GM18867 (cell line): ENCODE data around the gene PHACTR3.

Experiments
- ATAC-seq: cut with Tn5 transposase; IDR thresholded peaks from one replicate; pipeline ENCODE4 v1.9.1; 2021; ENCODE audit warnings: mild to moderate bottlenecking, moderate library complexity; ENCODE audit not compliant: unreplicated experiment

Gene PHACTR3

DNA sequence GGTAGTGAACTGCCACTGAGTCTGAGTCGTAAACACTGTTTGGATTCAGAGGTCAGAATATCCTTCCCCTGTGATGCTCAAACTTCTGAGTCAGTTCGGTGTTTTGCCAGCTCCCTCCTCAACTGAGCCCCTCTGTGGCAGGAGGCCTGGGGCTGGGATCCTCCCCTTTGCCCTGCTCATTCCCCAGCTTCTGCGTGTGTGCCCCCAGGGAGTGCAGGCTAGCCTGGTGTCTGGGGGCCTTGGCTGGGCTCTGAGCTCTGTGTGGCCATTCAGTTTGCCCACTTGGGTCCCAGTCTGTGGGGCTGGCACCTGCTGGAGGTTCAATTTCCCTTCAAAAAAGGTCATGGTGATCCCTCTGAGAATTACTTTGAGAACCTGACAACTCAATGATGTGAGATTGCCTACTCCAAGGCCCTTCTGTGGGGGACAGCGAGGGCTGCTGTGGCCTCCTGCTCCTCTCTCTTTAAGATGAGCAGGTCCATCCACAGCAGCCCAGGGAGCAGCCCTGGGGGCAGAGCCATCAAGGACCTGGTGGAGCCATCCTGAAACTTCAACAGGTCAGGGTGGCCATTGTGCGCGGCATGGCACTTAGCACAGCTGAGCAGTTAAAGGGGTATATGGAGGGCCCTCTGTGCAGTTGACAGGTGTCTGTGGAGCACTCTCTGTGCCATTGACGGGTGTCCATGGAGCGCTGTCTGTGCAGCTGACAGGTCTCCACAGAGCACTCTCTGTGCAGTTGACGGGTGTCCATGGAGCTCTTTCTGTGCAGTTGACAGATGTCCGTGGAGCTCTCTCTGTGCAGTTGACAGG is 181.9 kb downstream of the PHACTR3 start:
- ATAC-seq: no peak

DNA sequence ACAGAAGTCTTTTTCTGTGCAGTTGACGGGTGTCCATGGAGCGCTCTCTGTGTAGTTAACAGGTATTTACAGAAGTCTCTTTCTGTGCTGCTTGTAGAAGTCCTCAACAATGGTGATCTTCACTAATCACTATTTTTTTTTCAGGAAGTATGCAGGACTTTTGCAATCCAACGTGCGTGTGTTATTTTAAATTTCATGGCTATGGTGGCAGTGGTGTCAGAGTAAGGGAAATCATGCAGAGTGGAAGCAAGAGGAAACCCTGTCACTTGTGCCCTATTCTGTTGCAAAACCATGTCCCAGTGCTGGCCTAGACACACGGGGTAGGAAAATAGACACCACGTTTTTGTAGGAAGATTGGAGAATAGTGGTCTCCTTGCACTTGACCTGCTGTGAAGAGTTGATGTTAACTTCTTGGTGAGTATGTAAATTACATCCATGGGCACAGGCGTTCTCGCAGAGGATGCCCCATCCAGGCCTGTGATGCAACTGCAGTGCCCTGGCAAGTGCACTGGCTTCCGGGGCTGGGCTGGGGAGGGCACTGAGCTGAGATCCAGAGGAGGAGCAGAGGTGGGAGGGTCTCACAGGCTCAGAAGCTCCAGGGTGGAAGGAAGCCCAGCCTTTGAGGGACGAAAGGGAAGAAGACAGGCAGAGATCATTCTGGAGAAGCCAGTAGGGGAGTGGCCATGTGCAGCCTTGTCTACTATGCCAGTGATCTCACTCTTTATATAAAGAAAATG is 182.6 kb downstream of the PHACTR3 start:
- ATAC-seq: no peak

DNA sequence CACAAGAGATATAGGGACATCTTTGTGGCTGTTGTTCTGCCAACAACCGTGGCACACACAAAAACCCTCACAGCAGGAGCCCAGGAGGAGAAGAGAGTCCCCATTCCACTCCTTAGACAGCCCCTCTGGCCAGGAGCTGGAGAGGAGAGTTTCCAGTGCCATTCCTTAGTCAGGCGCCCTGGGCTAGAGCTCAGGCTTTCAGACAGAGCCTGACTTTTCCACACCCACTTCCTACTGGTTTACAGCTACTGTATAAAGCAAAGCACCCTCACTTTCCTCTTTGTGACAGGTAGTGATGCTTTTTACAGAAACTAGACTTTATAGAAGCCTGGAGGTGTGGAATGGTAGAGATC is 183.2 kb downstream of the PHACTR3 start:
- ATAC-seq: no peak

DNA sequence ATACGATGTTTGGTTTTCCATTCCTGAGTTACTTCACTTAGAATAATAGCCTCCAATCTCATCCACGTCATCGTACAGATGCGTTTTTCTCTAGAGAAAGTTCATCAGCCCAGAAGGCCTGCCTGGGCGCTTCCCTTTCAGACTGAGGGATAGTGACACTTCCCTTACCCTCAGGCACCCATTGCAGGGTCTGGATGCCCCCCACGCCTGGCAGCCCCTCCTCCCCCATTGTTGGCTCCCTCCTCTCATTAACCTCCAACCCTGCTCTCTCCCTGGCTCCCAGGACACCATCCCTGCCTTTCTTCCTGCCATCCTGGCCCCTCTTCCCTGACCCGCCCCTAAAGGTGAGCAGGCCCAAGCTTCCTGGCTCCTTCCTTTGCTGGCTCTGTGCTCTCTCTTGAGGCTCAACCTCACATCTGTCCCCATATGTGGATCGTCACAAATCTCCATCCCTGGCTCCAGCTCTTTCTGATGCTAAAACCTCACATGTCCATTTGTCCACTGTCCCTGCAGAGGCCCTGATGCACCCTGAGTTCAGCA is 183.9 kb downstream of the PHACTR3 start:
- no peak for ATAC-seq

DNA sequence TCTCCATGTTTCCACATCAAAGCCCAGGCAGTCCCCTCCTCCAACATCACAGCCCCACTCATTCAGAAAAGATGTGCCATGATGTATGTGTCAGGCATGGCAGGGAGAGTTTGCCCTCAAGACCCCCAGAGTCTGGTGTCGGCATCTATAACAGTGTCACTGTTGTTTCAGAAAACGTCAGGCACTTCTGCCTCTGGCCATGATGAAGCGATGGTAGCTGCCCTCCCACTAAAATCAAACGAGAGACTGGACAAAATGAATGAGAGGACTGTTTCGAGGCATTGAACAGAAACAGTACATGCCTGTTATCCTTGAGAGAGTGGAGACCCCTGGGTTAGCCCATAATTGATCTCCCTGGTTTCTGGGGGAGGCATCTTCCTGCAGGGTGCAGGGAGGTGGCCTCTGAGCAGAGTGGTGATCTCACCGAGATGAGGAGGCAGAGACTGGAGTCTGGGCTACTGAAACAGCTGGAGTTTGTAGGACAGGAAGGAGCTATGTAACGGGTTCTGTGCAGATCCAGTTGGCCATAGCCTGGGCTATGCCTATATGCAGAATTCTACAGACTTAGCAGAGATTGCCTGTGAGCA is 184.6 kb downstream of the PHACTR3 start:
- no peak for ATAC-seq

DNA sequence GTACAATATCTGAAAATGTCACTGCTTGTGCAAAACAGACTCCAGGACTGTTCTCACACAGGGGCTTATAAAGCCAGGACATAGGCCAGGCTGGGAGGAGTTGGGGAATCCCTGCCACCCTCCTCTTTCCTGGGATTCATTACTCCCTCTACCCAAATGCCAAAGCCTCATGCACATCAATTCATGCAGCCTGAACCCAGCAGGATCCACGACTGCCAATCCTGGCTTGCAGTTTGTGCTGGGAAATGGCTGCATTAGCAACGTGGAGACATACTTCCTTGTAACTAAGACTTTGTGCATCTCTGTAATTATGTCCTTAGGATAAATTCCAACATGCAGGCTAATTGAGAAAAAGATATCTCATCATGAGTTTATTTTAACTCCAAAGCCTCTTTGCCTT is 185.3 kb downstream of the PHACTR3 start:
- no peak for ATAC-seq

DNA sequence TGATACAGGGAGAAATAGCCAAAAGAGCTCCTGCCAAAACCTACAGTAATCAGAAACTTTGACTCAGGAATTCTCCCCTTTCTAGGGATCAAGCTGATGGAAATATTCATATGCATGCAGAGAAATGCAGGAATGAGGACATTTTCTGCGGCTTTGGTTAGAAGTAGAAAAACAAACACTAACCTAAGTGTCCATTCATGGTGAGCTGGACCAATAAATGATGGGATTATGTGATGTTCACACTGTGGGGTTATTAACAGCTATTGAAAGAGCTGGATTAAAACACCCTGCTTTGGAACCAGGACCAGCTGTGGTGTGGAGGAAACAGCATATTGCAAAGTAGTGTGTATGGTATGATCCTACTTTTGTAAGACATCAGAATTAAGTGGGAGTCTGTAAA is 186.0 kb downstream of the PHACTR3 start:
- no peak for ATAC-seq

DNA sequence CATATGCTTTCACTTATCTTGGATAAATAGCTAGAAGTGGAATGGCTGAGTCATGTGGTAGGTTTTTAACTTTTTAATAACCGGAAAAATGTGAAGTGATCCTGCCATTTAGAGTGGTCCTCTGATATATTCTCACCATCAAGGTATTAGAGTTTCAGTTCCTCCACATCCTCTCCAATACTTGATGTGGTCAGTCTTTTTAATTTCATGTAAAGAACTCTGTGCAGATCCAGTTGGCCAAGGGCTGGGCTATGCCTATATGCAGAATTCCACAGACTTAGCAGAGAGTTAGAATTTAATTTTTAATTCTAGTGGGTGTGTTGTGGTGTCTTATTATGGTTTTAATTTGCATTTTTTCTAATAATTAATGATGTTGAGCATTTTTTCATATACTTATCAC is 188.0 kb downstream of the PHACTR3 start:
- ATAC-seq: no peak

DNA sequence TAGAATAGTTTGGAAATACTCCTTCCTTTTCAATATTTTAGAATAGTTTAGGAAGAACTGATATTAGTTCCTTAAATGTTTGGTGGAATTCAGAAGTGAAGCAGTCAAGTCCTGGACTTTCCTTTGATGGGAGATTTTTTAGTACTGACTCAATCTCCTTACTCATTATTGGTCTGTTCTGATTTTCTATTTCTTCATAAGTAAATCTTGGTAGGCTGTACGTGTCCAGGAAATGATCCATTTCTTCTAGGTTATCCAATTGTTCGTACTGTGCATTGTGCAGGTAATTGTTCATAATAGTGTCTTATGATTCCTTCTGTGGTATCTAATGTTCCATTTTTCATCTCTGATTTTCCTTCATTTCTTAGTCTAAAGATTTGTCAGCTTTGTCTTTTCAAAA is 190.2 kb downstream of the PHACTR3 start:
- no peak for ATAC-seq

DNA sequence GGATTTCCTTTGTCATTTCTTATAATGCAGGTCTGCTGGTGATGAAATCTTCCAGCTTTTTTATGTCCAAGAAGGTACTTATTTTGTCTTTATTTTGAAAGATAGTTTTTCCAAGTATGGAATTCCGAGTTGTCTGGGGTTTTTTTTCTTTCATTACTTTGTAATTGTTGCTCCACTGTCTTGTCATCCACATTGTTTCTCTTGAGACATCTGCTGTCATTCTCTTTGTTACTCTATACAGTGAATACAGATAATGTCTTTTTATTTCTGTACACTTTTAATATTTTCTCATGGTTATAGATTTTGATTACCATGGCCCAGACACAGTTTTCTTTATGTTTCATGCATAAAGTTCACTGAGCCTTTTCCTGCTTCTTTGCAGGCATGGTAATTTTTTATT is 196.0 kb downstream of the PHACTR3 start:
- ATAC-seq: no peak

DNA sequence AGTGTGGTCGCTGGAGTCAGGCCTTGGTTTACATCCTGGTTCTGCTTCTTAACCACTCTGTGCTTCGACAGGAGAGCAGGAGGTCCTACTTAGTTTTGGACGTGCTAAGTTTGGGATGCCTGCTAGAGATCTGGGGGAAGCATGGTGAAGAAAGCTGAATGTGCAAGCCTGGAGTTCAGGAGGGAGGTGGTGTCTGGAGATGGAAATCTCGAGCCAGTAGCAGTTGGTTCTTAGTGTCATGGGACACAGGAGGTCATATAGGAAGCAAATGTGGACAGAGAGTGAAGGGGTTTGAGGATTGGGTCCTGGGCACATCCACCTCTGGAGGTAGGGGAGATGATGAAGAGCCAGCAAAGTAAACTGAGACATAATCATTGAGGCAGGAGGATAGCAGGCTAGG is 197.7 kb downstream of the PHACTR3 start:
- no peak for ATAC-seq

DNA sequence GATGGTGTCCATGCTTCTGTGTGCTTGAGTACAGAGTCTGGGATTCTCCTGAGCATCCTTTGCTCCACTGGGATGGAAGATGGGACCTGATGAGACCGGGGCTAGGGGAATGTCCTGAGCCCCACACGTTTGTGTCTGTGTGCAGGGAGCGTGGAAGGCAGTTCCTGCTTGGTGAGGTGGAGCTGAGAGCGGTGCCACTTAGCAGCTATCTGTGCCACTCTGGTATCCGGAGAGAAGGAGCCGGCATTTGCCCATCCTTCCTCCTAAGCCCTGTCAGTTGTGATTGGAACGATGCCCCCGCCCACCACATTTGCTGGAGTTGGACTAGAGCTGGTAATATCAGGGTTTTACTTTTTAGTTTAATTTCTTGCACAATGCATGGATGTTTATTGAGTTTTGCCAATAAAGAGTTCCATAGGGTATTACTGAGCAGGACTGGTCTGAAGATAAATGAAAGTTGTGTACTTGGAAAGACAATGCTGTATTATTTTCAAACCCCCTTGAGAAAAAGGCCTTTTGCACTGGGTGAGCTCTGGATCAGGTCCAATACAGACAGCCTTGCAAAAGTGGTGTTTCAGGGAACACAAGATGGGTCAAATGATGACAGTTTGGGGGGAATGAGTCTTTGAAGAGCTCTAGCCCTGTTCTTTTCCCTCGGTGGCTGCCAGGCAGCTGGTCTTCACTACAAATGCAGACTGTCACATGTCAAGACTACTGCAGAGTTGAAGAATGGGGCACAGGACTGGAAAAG is 198.3 kb downstream of the PHACTR3 start:
- ATAC-seq: no peak

DNA sequence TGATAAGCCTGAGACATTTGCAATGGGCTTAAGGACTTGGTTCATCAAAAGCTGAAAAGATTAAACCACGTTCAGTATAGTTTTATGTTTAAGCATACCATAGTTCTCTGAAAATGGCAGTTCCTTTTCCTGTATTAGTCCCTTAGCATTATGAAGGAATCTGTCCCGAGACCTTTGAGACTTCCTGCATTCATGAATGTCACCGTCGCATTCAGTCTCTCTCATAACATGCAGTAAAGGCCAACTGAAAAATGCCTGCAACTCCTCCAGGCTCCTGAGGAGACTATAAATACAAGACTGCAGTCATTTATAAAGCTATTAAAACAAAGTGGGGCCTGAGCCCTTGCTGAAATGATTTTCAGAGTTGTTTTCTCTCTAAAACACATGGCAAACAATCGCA is 200.0 kb downstream of the PHACTR3 start:
- no peak for ATAC-seq

DNA sequence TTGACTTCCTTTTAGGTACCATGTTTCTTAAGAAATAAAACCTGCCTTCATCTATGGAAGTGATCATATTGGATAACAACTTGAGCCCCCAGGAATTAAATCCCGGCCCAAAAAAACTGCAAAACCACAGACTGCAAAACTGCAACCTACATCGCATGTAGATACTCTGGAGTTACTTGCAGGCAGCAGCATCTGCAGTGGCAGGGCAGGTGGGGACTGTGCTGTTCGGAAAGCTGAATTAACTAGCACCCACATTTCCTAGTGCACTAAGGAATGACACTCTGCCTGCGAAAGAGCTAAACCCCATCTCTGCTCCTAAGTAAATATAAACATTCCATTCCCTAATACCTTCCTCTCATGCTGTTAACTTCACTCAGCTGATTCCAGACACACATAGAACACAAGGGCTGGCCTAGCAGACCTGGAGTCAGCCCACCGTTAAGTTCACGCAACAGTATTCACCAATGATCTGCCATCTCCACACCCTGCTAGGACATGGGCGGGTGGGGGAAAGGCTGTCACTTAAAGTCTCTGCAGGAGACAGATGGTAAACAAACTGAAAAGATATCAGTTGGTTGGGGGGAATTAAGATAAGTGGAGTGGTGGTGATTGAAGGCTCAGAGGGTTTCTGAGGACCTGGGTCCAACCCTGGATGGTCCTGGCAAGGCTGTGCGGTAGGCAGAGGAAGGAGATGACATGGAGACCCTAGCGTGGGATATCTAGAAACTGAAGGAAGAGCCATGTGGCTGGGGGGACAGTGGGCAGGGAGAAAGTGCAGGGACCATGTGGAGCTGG is 200.7 kb downstream of the PHACTR3 start:
- ATAC-seq: no peak

DNA sequence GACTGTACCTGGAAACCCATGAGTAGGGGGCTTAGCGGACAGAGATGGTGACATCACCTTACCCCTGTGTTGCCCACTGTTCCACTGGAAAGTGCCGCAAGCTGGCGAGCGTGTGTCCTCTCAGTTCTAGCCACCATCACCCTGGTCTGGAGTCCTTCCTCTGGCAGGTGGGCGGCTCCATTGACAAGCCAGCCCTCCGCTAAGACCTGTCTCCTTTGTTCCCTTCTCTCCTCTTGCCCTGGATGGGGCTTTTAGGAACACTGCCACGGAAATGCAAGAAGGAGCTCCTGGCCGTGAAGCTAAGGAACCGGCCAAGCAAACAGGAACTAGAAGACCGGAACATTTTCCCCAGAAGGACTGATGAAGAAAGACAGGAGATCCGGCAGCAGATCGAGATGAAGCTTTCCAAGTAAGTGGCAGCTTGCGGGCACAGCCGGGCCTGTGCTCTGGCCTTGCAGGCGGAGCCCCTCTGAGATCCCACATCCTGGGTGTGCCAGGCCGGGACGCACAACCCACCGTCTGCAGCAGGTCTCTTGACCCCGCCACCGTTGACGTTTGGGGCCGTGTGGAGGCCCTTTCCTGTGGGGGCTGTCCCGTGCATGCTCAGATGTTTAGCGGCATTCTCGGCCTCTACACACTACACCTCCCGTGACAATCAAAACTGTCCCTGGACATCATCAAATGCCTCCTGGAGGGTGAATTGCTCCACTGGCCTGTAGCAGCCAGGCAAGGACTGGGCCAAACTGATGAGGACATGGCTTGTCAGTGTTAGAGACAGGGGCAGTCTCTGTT is 201.6 kb downstream of the PHACTR3 start:
- ATAC-seq: no peak

DNA sequence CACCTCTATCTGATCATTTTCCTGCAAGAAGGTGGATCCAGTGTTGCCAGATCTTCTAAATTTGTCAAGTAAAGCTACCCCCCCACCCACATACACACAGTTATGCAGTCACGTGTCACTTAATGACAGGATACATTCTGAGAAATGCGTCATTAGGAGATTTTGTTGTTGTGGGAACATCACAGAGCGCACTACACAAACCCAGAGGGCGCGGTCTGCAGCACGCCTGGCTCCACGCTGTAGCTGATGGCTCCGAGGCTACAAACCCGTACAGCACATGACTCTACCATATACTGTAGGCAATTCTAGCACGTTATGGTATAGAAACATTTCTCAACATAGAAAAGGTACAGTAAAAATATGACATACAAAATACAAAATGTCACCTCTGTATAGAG is 202.2 kb downstream of the PHACTR3 start:
- ATAC-seq: no peak

DNA sequence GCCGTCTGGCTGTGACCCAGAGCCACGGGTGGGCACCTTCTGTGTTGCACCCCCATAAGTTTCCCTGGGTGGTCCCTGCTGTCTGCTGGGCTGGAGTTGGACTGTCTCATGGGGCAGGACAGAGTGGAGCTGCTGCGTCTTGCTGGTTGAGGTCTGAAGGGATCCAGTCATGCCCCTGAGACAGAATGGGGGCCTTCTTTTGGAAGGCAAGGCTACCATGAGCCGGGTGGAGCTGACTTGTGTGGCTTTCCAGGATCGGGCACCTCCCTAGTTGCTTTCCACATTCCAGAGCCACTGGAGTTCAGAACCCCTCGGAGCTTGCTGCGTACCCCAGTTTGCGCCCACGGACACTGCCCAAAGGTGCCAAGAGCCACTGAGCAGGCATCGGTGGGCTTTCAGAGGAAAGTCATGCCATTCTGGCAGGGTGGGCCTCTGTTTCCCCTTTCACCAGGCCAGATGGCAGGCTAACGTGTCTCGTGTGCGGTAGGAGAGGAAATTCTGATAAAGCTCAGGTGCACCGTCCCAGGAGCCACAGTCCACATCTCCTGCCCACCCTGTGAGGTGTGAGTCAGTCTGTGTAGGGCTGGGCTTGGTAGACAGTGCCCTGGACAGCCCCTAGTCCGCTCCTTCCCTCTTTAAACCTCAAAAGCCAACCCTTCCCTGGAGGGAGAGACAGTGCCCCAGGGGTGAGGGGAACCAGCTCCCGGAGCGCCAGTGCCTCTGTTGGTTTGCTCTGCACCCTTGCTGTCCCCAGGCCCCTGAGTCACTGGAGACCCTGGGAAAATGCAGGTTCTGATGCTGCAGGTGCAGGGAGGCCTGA is 203.8 kb downstream of the PHACTR3 start:
- ATAC-seq: no peak

DNA sequence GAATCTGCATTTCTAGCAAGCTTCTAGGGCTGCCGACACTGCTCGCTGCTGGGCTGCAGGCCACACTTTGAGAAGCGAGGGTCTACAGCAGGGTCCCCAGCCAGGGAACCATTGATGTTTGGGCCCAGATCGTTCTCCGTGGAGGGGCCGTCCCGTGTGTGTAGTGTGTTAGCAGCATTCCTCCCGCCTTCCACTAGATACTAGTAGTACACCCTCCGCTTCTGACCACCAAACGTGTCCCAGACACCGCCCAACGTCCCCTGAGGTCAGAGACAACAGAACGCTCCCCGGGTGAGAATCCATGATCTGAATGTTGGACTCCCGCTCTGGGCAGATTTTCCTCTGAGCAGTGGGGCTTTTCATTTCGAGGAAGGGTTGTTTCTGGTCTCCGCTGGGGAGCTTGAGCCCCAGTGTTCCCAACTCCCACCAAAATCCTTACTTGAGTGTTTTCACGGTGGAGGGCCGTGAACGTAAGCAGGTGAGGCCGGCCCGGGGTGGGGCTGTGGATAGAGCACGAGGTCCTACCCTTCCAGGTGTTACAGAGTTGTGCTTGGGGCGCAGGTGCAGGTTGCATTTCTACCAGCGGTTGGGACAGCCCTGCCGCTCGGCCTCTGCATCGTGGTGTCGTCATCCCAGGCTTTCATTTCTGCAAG is 204.5 kb downstream of the PHACTR3 start:
- no peak for ATAC-seq
